Germinal center (tissue), 1 donor: Measurements from ENCODE around the gene A2ML1.
"Not testable (repeated sequence)": the region's sequence is repeated elsewhere in the genome, so short reads cannot be mapped to it uniquely, and the experiment has no call there.

Source experiments
- DNase-seq: peaks from one replicate; pipeline ENCODE4 v3.0.0; 2012; ENCODE audit warnings: mixed read lengths, low spot score

Gene A2ML1

GRCh38 chr12:8817856-8818255, 4.6 kb upstream of the A2ML1 start:
- DNase-seq = no peak

- no peak for DNase-seq
Measured at GRCh38 chr12:8818526-8818925, 3.9 kb upstream of the A2ML1 start.

GRCh38 chr12:8819666-8819980, 2.8 kb upstream of the A2ML1 start:
- no peak for DNase-seq

- not testable (repeated sequence) for DNase-seq
Measured at GRCh38 chr12:8820676-8821407, 1.6 kb upstream of the A2ML1 start.

GRCh38 chr12:8821591-8821990, 830 bp upstream of the A2ML1 start:
- DNase-seq = no peak

DNA sequence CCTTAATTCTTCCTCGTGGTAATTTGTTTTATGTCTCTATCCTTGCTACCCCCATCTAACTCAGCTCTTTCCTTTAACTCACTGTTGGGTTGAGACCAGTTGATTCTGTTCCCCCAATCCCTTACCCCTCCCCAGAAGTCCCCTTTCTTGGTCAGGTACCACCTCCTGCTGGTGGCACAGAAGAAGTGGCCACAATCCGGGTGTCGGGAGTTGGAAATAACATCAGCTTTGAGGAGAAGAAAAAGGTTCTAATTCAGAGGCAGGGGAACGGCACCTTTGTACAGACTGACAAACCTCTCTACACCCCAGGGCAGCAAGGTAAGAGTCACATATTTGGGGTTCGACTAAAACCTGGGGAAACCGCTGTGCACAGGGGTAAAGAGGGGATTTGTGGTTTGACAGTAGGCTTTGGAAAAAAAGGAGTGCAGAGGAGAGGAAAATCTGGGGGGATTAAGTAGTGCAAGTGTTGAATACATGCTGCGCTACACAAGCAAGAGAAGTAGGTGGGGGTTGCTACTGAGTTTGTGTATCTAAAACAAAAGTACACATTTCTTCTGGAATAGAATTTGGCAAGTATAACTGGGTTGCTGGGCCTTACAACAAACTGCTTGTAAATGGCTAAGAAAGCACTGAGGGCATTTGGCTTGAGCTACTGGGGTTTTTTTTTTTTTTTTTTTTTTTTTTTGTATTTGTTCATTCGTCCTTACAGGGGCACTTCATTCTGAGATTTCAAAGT, 1.3 kb downstream of the A2ML1 start:
- DNase-seq = no peak

DNA sequence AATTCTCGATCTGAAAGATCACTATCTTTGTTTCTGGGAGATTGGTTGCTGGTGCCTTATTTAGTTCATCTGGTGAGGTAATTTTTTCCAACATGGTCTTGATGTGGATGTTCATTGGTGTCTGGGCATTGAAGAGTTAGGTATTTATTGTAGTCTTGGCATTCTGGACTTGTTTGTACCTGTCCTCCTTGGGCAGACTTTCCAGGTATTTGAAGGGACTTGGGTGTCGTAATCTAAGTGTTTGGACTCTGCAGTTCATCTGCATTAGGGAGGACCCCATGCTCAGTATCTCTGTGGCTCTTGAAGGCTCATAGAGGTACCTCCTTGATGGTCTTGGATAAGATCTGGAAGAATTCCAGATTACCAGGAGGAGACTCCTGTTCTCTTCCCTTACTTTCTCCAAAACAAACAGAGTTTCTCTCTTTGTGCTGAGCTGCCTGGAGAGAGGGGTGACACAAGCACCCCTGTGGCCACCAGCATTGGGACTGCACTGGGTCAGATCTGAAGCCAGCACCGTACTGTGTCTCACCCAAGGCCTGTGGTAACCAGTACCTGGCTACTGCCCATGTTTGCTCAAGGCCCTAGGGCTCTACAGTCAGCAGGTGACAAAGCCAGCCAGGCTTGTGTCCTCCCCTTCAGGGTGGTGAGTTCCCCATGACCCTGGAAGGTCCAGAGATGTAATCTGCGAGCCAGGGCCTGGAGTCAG, 5.3 kb downstream of the A2ML1 start:
- no peak for DNase-seq

GRCh38 chr12:8828257-8829124, 6.1 kb downstream of the A2ML1 start:
- no peak for DNase-seq

DNA sequence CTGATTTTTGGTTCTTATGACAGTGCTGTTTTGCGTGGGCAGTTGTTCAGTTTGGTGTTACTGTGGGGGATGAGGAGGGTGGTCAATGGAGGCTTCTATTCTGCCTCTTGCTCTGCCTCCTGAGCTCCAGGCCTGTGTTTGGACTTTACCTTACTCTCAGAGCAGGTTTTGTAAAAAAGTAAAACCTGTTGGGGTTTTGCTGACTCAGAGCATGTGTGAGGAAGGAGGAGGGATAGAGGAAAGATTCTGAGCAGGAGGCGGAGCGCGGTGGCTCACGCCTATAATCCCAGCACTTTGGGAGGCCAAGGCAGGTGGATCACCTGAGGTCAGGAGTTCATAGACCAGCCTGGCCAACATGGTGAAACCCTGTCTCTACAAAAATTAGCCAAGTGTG, 6.7 kb downstream of the A2ML1 start:
- no peak for DNase-seq

GRCh38 chr12:8829621-8830020, 7.2 kb downstream of the A2ML1 start:
- no peak for DNase-seq

GRCh38 chr12:8831116-8831515, 8.7 kb downstream of the A2ML1 start:
- DNase-seq = no peak

GRCh38 chr12:8832500-8832899, 10.1 kb downstream of the A2ML1 start:
- no peak for DNase-seq

- DNase-seq = no peak
Measured at GRCh38 chr12:8834230-8834629, 11.8 kb downstream of the A2ML1 start.

DNA sequence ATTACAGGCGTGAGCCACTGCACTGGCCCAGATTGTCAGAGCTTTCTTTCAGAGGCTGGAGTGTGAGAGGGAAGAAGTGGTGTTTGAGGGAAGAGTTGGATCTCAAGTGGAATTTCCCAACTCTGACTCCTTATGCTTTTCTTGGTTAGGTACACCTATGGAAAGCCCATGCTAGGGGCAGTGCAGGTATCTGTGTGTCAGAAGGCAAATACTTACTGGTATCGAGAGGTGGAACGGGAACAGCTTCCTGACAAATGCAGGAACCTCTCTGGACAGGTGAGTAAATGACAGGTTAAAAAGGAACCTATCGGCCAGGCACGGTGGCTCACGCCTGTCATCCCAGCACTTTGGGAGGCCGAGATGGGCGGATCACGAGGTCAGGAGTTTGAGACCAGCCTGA, 14.9 kb downstream of the A2ML1 start:
- no peak for DNase-seq

GRCh38 chr12:8840321-8840720, 17.9 kb downstream of the A2ML1 start:
- no peak for DNase-seq

- DNase-seq = no peak
Measured at GRCh38 chr12:8840938-8841633, 18.7 kb downstream of the A2ML1 start.

- no peak for DNase-seq
Measured at GRCh38 chr12:8841778-8842177, 19.4 kb downstream of the A2ML1 start.

DNA sequence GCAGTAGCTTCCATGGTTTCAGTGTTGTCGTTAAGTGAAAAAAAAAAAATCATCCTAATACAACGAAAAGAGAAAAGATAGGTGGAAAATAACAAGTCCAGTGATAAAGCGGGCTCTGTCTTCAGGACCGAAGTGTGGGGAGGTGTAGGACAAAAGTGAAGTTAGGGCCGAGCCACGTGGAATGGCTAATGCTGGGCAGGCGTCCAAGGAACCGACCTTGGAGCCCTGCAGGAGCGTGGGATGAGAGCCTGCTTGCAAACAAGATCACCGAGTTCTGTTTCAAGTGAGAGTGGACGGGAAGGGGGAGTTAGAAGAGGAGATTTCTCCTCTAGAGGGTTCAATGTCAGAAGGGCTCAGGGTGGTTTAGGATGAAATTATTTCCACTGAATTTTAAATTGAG, 22.2 kb downstream of the A2ML1 start:
- DNase-seq = no peak

DNA sequence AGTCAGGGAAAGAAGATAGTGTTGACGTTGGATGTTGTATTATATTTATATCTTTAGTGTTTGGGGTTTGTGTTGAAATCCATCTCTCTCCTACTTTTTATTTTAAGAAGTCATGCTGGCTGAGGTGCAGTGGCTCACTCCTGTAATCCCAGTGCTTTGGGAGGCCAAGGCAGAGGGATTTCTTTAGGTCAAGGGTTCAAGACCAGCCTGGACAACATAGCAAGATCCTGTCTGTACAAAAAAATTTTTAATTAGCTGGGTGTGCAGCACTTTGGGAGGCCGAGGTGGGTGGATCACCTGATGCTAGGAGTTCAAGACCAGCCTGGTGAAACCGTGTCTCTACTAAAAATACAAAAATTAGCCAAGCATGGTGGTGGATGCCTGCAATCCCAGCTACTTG, 23.9 kb downstream of the A2ML1 start:
- DNase-seq = no peak

GRCh38 chr12:8847435-8847834, 25.0 kb downstream of the A2ML1 start:
- no peak for DNase-seq

- DNase-seq = no peak
Measured at GRCh38 chr12:8849876-8850275, 27.5 kb downstream of the A2ML1 start.

- DNase-seq = no peak
Measured at GRCh38 chr12:8852119-8852518, 29.7 kb downstream of the A2ML1 start.
